Ishikawa (cell line): Measurements from ENCODE around the gene MANSC4.

Source experiments
- EP300 ChIP-seq: IDR thresholded peaks from 2 replicates; pipeline ENCODE4 v1.6.1; 2012; ENCODE audit warnings: borderline replicate concordance
- YY1 ChIP-seq: IDR thresholded peaks from 2 replicates; pipeline ENCODE4 v1.6.1; 2012; ENCODE audit warnings: low read depth

DNA sequence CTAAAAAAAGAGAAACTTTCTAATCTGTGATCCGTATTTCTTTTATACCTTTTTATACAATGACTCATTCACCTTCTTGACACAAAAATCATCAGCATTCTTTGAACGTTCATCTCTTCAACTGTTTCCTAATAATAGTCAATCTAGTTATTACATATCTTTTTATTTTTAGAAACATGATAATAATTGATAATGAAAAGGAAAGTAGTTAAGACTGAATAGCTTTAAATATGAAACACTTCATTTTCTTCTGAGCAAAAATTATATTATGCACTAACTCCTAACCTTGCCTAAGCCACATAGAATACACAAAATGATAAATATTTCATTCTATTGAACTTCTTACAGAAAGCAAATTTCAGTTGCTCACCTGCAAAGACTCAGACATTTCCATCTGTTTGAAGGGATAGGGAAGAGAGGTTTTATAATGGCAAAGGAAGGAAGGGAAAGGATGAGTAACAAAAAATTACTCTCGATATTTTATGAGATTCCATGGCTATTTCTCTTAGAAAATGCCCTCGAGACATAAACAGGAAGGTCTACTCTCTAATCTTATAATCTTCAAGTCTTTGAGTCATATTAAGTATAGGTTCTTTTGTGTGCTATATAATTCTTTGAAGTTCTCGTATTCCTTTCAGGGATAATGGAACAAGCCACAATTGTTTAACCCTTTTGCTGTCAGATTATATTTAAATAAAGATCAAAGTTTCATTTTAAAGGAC lies 7.5 kb downstream of the MANSC4 start:
- TF ChIP-seq EP300 (no peak), YY1 (no peak)
